Measurements from ENCODE around the gene YIF1B.
"Not testable (repeated sequence)": the region's sequence is repeated elsewhere in the genome, so short reads cannot be mapped to it uniquely, and the experiment has no call there.

YIF1B gene, protein sequence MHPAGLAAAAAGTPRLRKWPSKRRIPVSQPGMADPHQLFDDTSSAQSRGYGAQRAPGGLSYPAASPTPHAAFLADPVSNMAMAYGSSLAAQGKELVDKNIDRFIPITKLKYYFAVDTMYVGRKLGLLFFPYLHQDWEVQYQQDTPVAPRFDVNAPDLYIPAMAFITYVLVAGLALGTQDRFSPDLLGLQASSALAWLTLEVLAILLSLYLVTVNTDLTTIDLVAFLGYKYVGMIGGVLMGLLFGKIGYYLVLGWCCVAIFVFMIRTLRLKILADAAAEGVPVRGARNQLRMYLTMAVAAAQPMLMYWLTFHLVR

DNA sequence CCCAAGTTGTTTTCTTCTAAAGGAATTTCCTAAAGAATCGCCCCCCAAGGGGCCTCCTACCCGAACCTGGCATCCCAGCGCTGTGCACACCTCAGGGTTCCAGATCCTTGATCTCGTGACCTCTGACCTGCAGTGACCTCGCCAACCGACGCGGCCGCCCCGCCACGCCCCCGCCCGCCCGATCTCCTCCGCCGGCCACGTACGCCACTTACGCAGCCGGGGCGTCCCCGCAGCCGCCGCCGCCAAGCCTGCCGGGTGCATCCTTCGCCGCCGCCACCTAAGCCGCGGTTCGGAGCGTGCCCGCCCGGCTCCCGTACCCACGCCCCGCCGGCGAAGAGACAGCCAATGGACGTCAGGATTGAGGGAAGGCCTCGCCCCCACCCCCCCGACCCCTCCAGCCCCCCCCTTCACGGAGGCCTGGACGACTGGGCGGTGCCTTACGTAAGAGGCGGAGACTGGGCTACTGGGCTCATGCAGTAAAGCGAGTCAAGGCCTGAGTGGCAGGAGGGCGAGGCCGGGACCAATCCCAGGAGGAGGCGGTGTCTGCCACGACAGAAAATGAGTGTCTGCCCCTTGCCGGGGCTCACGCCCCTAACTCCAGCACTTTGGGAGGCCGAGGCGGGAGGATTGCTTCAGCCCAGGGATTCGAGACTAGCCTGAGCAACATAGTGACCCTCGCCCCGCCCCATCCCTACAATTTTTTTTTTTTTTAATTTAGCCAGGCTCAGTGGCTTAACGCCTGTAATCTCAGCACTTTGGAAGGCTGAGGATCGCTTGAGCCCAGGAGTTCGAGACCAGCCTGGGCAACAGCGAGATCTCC, at the start of gene YIF1B:
Gene YIF1B (minus strand): TSS at position 291 of the 820 bp plus-strand sequence. CDS start 30 bp downstream, at position 261.
- peak; percentile 86 for DNase-seq (ENCODE audit: extremely low read depth, low read depth)
- H3K4me3 ChIP-seq (replicated peaks; ENCODE audit: low read depth, low read length) = peak within 1 kb of the TSS; percentile 73
- TF ChIP-seq, protein P1, sequence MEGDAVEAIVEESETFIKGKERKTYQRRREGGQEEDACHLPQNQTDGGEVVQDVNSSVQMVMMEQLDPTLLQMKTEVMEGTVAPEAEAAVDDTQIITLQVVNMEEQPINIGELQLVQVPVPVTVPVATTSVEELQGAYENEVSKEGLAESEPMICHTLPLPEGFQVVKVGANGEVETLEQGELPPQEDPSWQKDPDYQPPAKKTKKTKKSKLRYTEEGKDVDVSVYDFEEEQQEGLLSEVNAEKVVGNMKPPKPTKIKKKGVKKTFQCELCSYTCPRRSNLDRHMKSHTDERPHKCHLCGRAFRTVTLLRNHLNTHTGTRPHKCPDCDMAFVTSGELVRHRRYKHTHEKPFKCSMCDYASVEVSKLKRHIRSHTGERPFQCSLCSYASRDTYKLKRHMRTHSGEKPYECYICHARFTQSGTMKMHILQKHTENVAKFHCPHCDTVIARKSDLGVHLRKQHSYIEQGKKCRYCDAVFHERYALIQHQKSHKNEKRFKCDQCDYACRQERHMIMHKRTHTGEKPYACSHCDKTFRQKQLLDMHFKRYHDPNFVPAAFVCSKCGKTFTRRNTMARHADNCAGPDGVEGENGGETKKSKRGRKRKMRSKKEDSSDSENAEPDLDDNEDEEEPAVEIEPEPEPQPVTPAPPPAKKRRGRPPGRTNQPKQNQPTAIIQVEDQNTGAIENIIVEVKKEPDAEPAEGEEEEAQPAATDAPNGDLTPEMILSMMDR (IDR thresholded peaks at IDR 0.05; ENCODE audit: low read depth, low read length, missing control alignments) = no peak

DNA sequence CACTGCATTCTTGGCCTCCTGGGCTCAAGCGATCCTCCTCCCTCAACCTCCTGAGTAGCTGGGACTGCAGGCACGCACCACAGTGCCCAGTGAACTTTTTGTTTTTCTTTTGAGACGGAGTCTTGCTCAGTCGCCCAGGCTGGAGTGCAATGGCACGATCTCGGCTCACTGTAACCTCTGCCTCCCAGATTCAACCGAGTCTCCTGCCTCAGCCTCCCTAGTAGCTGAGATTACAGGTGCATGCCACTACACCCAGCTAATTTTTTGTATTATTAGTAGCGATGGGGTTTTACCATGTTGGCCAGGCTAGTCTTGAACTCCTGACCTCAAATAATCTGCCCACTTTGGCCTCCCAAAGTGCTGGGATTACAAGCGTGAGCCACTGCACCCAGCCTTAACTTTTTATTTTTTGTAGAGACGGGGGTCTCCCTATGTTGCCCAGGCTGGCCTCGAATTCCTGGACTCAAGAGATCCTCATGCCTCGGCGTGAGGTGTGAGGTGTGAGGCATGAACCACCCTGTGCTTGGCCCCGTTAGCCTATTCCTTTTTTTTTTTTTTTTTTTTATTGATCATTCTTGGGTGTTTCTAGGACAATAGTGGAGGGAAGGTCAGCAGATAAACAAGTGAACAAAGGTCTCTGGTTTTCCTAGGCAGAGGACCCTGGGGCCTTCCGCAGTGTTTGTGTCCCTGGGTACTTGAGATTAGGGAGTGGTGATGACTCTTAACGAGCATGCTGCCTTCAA, 47.4 kb upstream of the YIF1B start:
- H3K4me3 ChIP-seq (replicated peaks; ENCODE audit: low read depth, low read length) = peak overlapping the region; percentile 50

DNA sequence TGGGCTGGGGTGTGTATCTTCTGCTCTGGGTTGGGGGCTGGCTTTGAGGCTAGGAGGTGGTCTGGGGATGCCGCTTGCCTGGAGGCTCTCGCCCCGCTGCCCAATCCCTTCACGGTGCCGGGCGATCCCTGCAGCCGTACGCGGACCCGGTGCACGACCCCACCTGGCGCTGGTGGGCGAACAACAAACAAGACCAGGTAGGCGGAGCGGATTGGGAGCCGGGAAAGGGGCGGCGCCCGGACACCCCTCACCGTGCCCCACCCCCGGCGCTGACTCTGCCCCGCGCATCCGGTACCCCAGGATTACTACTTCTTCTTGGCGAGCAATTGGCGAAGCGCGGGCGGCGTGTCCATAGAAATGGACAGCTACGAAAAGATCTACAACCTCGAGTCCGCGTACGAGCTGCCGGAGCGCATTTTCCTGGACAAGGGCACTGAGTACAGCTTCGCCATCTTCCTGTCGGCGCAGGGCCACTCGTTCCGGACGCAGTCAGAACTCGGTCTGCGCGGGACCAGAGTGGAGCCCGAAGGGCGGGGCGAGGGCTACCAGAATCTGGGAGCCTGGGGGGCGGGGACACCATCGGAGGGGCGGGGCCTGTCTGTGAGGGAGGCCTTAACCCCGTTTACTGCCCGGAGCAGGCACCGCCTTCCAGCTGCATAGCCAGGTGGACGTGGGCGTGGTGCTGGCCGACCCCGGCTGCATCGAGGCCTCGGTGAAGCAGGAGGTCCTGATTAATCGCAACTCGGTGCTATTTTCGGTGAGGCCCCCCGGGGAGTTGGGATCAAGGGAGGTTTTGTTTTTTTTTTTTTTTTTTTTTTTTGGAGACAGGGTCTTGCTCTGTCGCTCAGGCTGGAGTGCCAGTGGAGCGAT, 46.6 kb upstream of the YIF1B start:
- TF ChIP-seq, protein P1 (IDR thresholded peaks at IDR 0.05; ENCODE audit: low read depth, low read length, missing control alignments) = no peak
- DNase-seq (ENCODE audit: extremely low read depth, low read depth) = no peak
- H3K4me3 ChIP-seq (replicated peaks; ENCODE audit: low read depth, low read length) = peak overlapping the region; percentile 50

More for the DNA sequence above, 47.4 kb upstream of the YIF1B start:
- DNase-seq (ENCODE audit: extremely low read depth, low read depth) = not testable (repeated sequence)

DNA sequence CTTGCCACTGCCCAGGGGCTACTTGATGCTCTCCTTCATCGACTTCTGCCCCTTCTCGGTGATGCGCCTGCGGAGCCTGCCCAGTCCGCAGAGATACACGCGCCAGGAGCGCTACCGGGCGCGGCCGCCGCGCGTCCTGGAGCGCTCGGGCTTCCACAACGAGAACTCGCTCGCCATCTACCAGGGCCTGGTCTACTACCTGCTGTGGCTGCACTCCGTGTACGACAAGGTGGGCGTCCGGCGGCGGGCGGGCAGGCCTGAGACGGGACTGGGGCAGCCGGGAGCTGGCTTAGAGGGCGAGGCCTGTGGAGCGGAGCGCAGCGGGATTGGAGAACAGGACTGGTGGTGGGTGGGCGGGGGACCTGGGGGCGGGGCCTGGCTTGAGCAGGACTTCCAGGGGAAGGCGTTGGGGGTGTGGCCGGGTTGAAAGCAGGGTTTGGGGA, 45.9 kb upstream of the YIF1B start:
- no peak for DNase-seq (ENCODE audit: extremely low read depth, low read depth)
- H3K4me3 ChIP-seq (replicated peaks; ENCODE audit: low read depth, low read length) = peak overlapping the region; percentile 50
- TF ChIP-seq, protein P1 (IDR thresholded peaks at IDR 0.05; ENCODE audit: low read depth, low read length, missing control alignments) = no peak

DNA sequence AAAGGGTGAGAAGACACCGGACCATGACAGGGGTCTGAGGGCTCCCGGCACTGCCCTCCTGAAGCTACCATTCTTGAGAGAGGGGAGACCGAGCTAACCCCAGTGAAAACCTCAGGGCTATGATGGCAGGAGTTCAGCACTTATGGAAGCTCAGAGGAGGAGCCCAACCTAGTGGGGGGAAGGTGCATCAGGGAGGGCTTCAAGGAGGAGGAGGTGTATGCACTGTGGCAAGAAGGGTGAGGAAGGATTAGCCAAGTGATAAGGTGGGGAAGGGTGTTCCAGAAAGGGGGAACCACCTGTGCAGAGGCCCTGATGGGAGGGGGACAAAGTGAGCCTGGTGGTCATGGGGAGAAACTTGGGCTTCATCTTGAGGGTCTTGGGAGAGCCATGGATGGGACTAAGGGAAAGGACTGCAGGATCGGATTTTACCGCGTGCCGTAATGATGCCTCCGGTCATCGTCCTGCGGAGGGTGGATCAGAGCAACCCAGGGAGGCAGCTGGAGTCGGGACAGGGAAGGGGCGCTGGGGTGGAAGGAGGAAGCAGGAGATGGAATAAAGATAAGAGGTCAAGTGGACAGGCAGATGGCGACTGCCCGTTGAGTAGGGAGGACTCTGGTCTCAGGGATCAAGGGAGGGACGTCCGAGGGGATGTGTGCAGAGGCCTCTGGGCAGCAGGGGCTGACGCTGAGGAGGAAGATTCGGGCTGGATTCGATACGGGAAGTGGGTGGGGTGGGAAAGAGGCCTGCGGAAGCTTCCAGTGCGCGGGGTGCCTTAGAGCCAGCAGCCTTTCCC, 45.3 kb upstream of the YIF1B start:
- peak overlapping the region; percentile 50 for H3K4me3 ChIP-seq (replicated peaks; ENCODE audit: low read depth, low read length)
- TF ChIP-seq, protein P1 (IDR thresholded peaks at IDR 0.05; ENCODE audit: low read depth, low read length, missing control alignments) = no peak

DNA sequence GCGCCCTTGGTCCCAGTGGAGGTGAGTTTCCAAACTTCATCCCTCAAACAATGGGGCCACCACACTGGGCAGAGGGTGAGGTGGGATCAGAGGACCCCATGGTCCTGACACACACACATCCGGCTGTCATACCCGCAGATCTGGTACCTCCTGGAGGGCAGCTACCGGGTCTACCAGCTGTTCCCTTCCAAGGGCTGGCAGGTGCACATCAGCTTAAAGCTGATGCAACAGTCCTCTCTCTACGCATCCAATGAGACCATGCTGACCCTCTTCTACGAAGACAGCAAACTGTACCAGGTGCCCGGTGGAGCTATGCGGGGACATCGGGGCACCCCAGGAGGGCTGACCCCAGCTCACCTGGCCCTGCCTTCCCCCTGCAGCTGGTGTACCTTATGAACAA, 44.6 kb upstream of the YIF1B start:
- TF ChIP-seq, protein P1 (IDR thresholded peaks at IDR 0.05; ENCODE audit: low read depth, low read length, missing control alignments) = no peak
- H3K4me3 ChIP-seq (replicated peaks; ENCODE audit: low read depth, low read length) = no peak overlapping the region
- no peak for DNase-seq (ENCODE audit: extremely low read depth, low read depth)

More for the DNA sequence above, 45.3 kb upstream of the YIF1B start:
- no peak for DNase-seq (ENCODE audit: extremely low read depth, low read depth)
